ENCODE results near the gene CCDC142. TPM values are rescaled to one million over a fixed set of nuclear protein-coding genes. Genes with fewer than 3 reads are reported as not detected.
A peak's percentile ranks its signal among the peaks of the same experiment; 100 is the strongest.

The CCDC142 gene
- total RNA-seq, 1 experiment from 2014 or later, result 14.0 TPM

- TF ChIP-seq NFE2L1 (CRISPR knock-in tag; IDR thresholded peaks at IDR 0.05) (peak; percentile 95; the same call in 1 of the 2 replicates), GRHL2 (CRISPR knock-in tag; IDR thresholded peaks at IDR 0.05; ENCODE audit: insufficient replicate concordance, severe bottlenecking) (no peak), RORB (CRISPR knock-in tag; IDR thresholded peaks at IDR 0.05) (no peak), SP1 (CRISPR knock-in tag; conservative IDR thresholded peaks at IDR 0.05) (peak; percentile 71), ZBTB21 (CRISPR knock-in tag; IDR thresholded peaks at IDR 0.05; ENCODE audit: borderline replicate concordance) (peak; percentile 67; the same call in 1 of the 2 replicates), OVOL2 (CRISPR knock-in tag; IDR thresholded peaks at IDR 0.05; ENCODE audit: borderline replicate concordance) (no peak), ERG (CRISPR knock-in tag; IDR thresholded peaks at IDR 0.05) (no peak), ZNF396 (CRISPR knock-in tag; IDR thresholded peaks at IDR 0.05; ENCODE audit: borderline replicate concordance) (no peak), PRRX2 (CRISPR knock-in tag; IDR thresholded peaks at IDR 0.05) (no peak), AR (CRISPR knock-in tag; IDR thresholded peaks at IDR 0.05) (no peak), FOXK1 (CRISPR knock-in tag; IDR thresholded peaks at IDR 0.05) (peak; percentile 83), CBFB (CRISPR knock-in tag; IDR thresholded peaks at IDR 0.05; ENCODE audit: low read depth) (no peak), ZNF671 (CRISPR knock-in tag; IDR thresholded peaks at IDR 0.05) (no peak), IRF1 (CRISPR knock-in tag; IDR thresholded peaks at IDR 0.05) (peak; percentile 96), KAT7 (CRISPR knock-in tag; IDR thresholded peaks at IDR 0.05; ENCODE audit: borderline replicate concordance) (peak; percentile 57; the same call in 1 of the 2 replicates), ELF4 (CRISPR knock-in tag; IDR thresholded peaks at IDR 0.05; ENCODE audit: low read depth) (peak; percentile 43; the same call in 1 of the 2 replicates), TEAD1 (CRISPR knock-in tag; IDR thresholded peaks at IDR 0.05) (peak; percentile 92), SMAD3 (CRISPR knock-in tag; IDR thresholded peaks at IDR 0.05; ENCODE audit: borderline replicate concordance) (peak; percentile 42; the same call in 1 of the 2 replicates), EMX1 (CRISPR knock-in tag; IDR thresholded peaks at IDR 0.05) (no peak), E2F1 (CRISPR knock-in tag; IDR thresholded peaks at IDR 0.05) (peak; percentile 96), MLX (CRISPR knock-in tag; IDR thresholded peaks at IDR 0.05) (no peak; the same call in 1 of the 2 replicates), USF1 (CRISPR knock-in tag; IDR thresholded peaks at IDR 0.05) (peak; percentile 72; the same call in 1 of the 2 replicates), JUN (CRISPR knock-in tag; IDR thresholded peaks at IDR 0.05) (peak; percentile 93), ZNF232 (CRISPR knock-in tag; IDR thresholded peaks at IDR 0.05) (no peak; the same call in 1 of the 2 replicates), ZBTB43 (CRISPR knock-in tag; IDR thresholded peaks at IDR 0.05) (peak; percentile 64; the same call in 1 of the 2 replicates), CTCF (IDR thresholded peaks at IDR 0.05) (no peak), FOXP4 (CRISPR knock-in tag; IDR thresholded peaks at IDR 0.05) (peak; percentile 96)
Measured at GRCh38 chr2:74515981-74516633, 33.3 kb upstream of the CCDC142 start (continued).
